Measurements from ENCODE around the gene HRAS. TPM values are rescaled to one million over a fixed set of nuclear protein-coding genes. Genes with fewer than 3 reads are reported as not detected.

HRAS gene
- polyA plus RNA-seq, 3 donors = 10.1 to 32.9 (median 10.3) TPM

GRCh38 chr11:514606-515005 lies 20.8 kb downstream of the HRAS start:
- H3K4me1 ChIP-seq (ENCODE audit: control insufficient read depth in 1 of 2, insufficient read depth in 2 of 2, low read length in 2 of 2) = peaks cover 25 to 27% of the 10 kb centered on the region in 2 donors

GRCh38 chr11:512761-513595 lies 22.4 kb downstream of the HRAS start:
- peaks cover 5 to 16% of the 10 kb centered on the region in 2 donors for H3K9me3 ChIP-seq (replicated peaks in 1 of 2; ENCODE audit: control insufficient read depth in 1 of 2, insufficient read depth in 1 of 2, low read length in 2 of 2)
- H3K36me3 ChIP-seq (replicated peaks in 1 of 2; ENCODE audit: control insufficient read depth in 1 of 2, insufficient read depth in 2 of 2, low read length in 2 of 2) = peaks cover 0 to 15% of the 10 kb centered on the region in 2 donors
- no peak for TF ChIP-seq CTCF (IDR thresholded peaks at IDR 0.05)
- H3K27ac ChIP-seq (ENCODE audit: low read depth in 1 of 2, low read length in 2 of 2) = no peak overlapping the region
- H3K9me3 Mint-ChIP-seq = peaks cover 12 to 19% (median 13%) of the 10 kb centered on the region in 7 donors
- H3K27ac Mint-ChIP-seq = peak overlapping the region in 5 of 7 donors; percentile 55 to 86 (median 64)
- H3K27me3 ChIP-seq (ENCODE audit: control insufficient read depth in 2 of 2, insufficient read depth in 2 of 2, low read length in 2 of 2) = no peaks in the 10 kb centered on the region
- peaks cover 18 to 63% of the 10 kb centered on the region in 2 donors for H3K36me3 Mint-ChIP-seq
- 92% methylated on average over 22 of the region's 29 CpGs for WGBS (ENCODE audit: insufficient coverage)
- H3K4me2 ChIP-seq (replicated peaks; ENCODE audit: extremely low read depth, low read length, poor library complexity, severe bottlenecking) = no peak overlapping the region
- no peak for DNase-seq
- H2AFZ ChIP-seq (ENCODE audit: insufficient read depth, low read depth, low read length, poor library complexity, severe bottlenecking) = no peak overlapping the region
- H3K79me2 ChIP-seq (ENCODE audit: insufficient read depth, low read length) = peaks cover 5% of the 10 kb centered on the region
- no peak overlapping the region for H3K9ac ChIP-seq (ENCODE audit: insufficient read depth, low read length, poor library complexity, severe bottlenecking)
- no peak overlapping the region for H3K4me3 ChIP-seq (replicated peaks in 1 of 3; ENCODE audit: low read depth in 2 of 3, low read length in 3 of 3)
- no peaks in the 10 kb centered on the region for H4K20me1 ChIP-seq (ENCODE audit: insufficient read depth, low read length)
- H3K27me3 Mint-ChIP-seq (ENCODE audit: low read depth in 3 of 3) = peaks cover 0 to 3% (median 0%) of the 10 kb centered on the region in 3 donors
- H3K4me1 ChIP-seq (ENCODE audit: control insufficient read depth in 1 of 2, insufficient read depth in 2 of 2, low read length in 2 of 2) = peaks cover 18 to 23% of the 10 kb centered on the region in 2 donors
- H3K4me1 Mint-ChIP-seq = peaks cover 27% of the 10 kb centered on the region
- no peak overlapping the region for H3K4me3 Mint-ChIP-seq
- intact Hi-C loops (cut with micrococcal nuclease) = no loop called here

More at GRCh38 chr11:514606-515005, 20.8 kb downstream of the HRAS start:
- peaks cover 18 to 52% of the 10 kb centered on the region in 2 donors for H3K36me3 Mint-ChIP-seq
- H3K79me2 ChIP-seq (ENCODE audit: insufficient read depth, low read length) = no peaks in the 10 kb centered on the region
- 17% methylated on average over 7 of the region's 10 CpGs for WGBS (ENCODE audit: insufficient coverage)
- no peak overlapping the region for H3K9ac ChIP-seq (ENCODE audit: insufficient read depth, low read length, poor library complexity, severe bottlenecking)
- no peaks in the 10 kb centered on the region for H3K27me3 ChIP-seq (ENCODE audit: control insufficient read depth in 2 of 2, insufficient read depth in 2 of 2, low read length in 2 of 2)
- peaks cover 5 to 16% of the 10 kb centered on the region in 2 donors for H3K9me3 ChIP-seq (replicated peaks in 1 of 2; ENCODE audit: control insufficient read depth in 1 of 2, insufficient read depth in 1 of 2, low read length in 2 of 2)
- no peak overlapping the region for H3K4me3 Mint-ChIP-seq
- no peaks in the 10 kb centered on the region for H4K20me1 ChIP-seq (ENCODE audit: insufficient read depth, low read length)
- H3K27ac ChIP-seq (ENCODE audit: low read depth in 1 of 2, low read length in 2 of 2) = no peak overlapping the region
- peaks cover 0 to 7% of the 10 kb centered on the region in 2 donors for H3K36me3 ChIP-seq (replicated peaks in 1 of 2; ENCODE audit: control insufficient read depth in 1 of 2, insufficient read depth in 2 of 2, low read length in 2 of 2)
- H3K4me2 ChIP-seq (replicated peaks; ENCODE audit: extremely low read depth, low read length, poor library complexity, severe bottlenecking) = no peak overlapping the region
- no peak for TF ChIP-seq CTCF (IDR thresholded peaks at IDR 0.05)
- H3K27me3 Mint-ChIP-seq (ENCODE audit: low read depth in 3 of 3) = peaks cover 0 to 5% (median 3%) of the 10 kb centered on the region in 3 donors
- peak in 1 of 3 donors; percentile 23 for DNase-seq
- peak overlapping the region in 1 of 7 donors; percentile 68 for H3K27ac Mint-ChIP-seq
- H3K4me3 ChIP-seq (replicated peaks in 1 of 3; ENCODE audit: low read depth in 2 of 3, low read length in 3 of 3) = no peak overlapping the region
- no peak overlapping the region for H2AFZ ChIP-seq (ENCODE audit: insufficient read depth, low read depth, low read length, poor library complexity, severe bottlenecking)
- intact Hi-C loops (cut with micrococcal nuclease) = no loop called here
- H3K4me1 Mint-ChIP-seq = peaks cover 30% of the 10 kb centered on the region
- peaks cover 12 to 19% (median 13%) of the 10 kb centered on the region in 7 donors for H3K9me3 Mint-ChIP-seq

Data from CD14-positive monocyte (primary cell).